IMR-90 (cell line): ENCODE measurements around the gene METTL5. TPM values are rescaled to one million over a fixed set of nuclear protein-coding genes. Genes with fewer than 3 reads are reported as not detected.

Experiments
- CHD1 ChIP-seq: IDR thresholded peaks from 2 replicates; pipeline ENCODE4 v1.6.1; 2012; ENCODE audit warnings: low read depth, low read length, improper control_type of control experiment
- FOS ChIP-seq: fragments of 150-350 bp; IDR thresholded peaks from 2 replicates; pipeline ENCODE4 v1.6.1; 2016; ENCODE audit warnings: low read depth, low read length
- MAFK ChIP-seq: IDR thresholded peaks from 2 replicates; pipeline ENCODE4 v1.6.1; 2012; ENCODE audit warnings: low read depth, low read length, improper control_type of control experiment
- MXI1 ChIP-seq: IDR thresholded peaks from 2 replicates; pipeline ENCODE4 v1.6.1; 2012; ENCODE audit warnings: low read depth, mild to moderate bottlenecking, low read length, moderate library complexity, borderline replicate concordance
- POLR2A ChIP-seq: IDR thresholded peaks from 2 replicates; pipeline ENCODE4 v1.6.1; 2012; ENCODE audit warnings: mild to moderate bottlenecking, low read depth, low read length
- polyA plus RNA-seq, 3 experiments: library from polyadenylated mRNA; depleted of rRNA; stranded (reverse); fragments of >200 nt; gene quantifications; 2 replicates each; pipeline ENCODE4 v1.2.3, GENCODE V29; 2012; ENCODE audit warnings: low replicate concordance in 1 of 3
- total RNA-seq: library from RNA; depleted of rRNA; stranded (reverse); fragments of >200 nt; gene quantifications from 2 replicates; pipeline ENCODE4 v1.2.3, GENCODE V29; 2012
- TF ChIP-seq, protein P1 (sequence below): fragments of 150-350 bp; IDR thresholded peaks from 2 replicates; pipeline ENCODE4 v1.6.1; 2017; ENCODE audit warnings: mild to moderate bottlenecking, antibody characterized with exemption, low read length, low read depth

METTL5 gene
- total and polyA plus RNA-seq, 2 of the 4 experiments (the other 2 are of a cell fraction): 38.3 to 49.8 TPM

DNA sequence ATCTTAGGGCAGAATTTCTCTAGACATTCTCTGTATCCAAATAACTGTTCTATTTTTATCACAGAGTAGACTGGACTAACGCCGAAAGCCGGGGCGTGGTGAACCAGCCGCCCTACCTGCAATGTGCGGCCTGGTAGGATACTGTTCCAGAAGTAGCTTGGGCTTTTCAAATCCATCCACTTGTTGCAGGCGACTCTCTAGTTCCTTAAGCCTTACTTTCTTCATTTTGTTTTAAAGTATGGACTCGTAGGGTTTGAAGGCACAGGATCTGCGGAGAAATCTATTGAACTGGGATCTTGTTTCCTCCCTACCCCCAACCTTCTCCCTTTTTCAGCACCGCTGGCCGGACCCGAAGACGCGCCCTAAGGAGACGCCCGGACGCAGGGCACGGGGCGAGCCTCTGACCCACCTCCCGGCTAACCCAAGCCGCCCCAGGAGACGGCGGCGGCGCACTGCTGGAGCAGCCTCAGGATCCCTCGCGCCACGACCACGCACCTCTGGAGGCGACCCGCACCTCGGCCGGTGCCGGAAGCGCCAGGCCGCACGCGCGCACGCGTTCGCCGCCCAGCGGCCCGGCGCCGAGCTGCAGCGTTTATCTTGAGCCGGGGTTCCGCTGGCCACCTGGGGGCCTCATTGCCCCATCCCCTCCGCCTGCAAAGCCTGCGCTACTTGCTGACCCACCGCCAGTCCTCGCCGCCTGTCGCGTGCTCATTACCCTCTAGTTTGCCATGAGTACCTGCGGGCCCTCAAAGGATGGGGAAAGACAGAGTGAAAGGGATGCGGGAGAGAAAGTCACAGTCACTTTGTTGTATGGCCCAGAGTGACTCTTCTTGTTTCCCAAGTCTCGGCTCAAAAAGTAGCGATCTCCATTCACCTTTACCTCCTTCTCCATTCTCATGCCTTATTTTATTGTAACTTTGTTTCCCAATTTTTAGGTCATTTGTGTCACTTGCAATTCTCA, at the start of gene METTL5 (continued):
- no peak for TF ChIP-seq FOS
- no peak for TF ChIP-seq POLR2A
- TF ChIP-seq, protein P1, sequence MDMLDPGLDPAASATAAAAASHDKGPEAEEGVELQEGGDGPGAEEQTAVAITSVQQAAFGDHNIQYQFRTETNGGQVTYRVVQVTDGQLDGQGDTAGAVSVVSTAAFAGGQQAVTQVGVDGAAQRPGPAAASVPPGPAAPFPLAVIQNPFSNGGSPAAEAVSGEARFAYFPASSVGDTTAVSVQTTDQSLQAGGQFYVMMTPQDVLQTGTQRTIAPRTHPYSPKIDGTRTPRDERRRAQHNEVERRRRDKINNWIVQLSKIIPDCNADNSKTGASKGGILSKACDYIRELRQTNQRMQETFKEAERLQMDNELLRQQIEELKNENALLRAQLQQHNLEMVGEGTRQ: no peak
- TF ChIP-seq CHD1: no peak
- TF ChIP-seq MAFK: no peak
- TF ChIP-seq MXI1: peak; percentile 85
